BE2C (cell line): Measurements from ENCODE around the gene CMTM7.
A peak's percentile ranks its signal among the peaks of the same experiment; 100 is the strongest.

Experiments used
- DNase-seq: peaks from one replicate; pipeline ENCODE4 v3.0.0-alpha.2; 2020
- H3K27me3 ChIP-seq: fragments of 250-450 bp; sonication (Bioruptor Pico); 2 replicates; pipeline ENCODE4 v1.5.1; 2020; ENCODE audit warnings: mild to moderate bottlenecking
- H3K36me3 ChIP-seq: fragments of 250-450 bp; sonication (Bioruptor Pico); 2 replicates; pipeline ENCODE4 v1.5.1; 2020; ENCODE audit warnings: mild to moderate bottlenecking
- H3K4me1 ChIP-seq: fragments of 250-450 bp; sonication (Bioruptor Pico); 2 replicates; pipeline ENCODE4 v1.5.1; 2020
- H3K4me3 ChIP-seq: 2 replicates; pipeline ENCODE4 v1.5.1; 2011; ENCODE audit warnings: low read depth, low read length
- H3K9me3 ChIP-seq: fragments of 250-450 bp; sonication (Bioruptor Pico); 2 replicates; pipeline ENCODE4 v1.5.1; 2020
- CTCF ChIP-seq: IDR thresholded peaks from 2 replicates; pipeline ENCODE4 v1.5.1; 2012; ENCODE audit warnings: mild to moderate bottlenecking, low read depth, low read length

The CMTM7 gene

DNA sequence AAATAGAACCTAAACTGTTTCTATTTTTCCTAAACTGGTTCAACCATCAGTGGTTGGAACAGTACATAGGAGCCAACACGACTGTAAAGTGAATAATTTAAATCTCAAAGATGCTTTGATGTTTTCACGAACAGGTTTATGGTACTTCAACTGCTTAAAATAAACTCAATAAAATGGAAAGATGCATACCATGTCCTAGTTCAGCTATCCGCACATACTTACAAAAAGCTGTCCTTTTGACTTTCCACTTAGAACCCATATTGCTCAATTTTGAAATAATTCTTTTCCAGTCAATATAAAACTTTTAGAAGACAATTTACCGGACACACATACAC, 110.1 kb downstream of the CMTM7 start:
- Histone ChIP-seq H3K4me3 (peak overlapping the region; percentile 67), H3K4me1 (no peaks in the 10 kb centered on the region), H3K9me3 (no peaks in the 10 kb centered on the region), H3K36me3 (no peaks in the 10 kb centered on the region), H3K27me3 (no peaks in the 10 kb centered on the region)
- TF ChIP-seq CTCF, result no peak
- DNase-seq, result no peak

DNA sequence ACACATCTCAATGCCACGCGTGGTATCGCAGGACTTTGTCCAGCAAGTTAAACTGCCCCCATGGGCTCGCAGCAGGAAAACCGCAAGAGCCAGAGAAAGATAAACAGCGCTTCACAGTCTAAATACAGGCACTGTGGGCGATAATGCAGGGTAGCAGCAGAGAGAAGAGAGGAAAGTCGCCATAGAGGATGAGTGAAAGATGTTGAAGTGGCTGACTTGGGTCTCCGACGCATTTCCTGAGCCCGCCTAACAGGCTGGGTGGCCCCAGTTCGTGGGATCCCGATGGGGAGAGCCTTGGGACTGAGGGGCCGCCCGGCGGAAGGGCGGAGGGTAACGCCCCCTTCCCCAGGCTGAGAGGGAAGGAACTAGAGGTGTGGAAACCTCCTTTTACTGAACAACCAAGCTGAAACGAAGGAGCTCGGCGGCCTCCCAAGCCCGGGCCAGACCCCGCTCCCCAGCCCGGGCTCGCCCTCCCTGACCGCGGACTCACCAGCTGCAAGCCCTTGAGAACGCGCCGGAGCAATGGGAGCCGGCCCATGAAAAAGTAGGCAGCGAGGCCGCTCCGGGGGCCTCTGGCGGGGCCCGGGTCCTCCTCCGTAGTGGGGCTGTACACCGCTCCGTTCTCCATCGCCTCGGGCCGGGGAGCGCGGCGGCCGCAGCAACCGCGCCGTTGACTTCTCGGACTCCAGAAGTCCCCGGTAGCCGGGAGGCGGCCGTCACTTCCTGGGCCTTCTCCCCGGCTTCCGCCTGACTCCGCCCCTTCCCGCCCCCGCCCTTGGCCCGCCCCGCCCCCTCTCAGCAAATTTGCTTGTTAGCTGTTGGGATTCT, 110.7 kb downstream of the CMTM7 start, which contains the start of gene CMTM6:
TSS of gene CMTM6 (minus strand) at position 735 of the 828 bp plus-strand sequence. CDS start at position 628, 107 bp downstream.
- Histone ChIP-seq H3K4me3 (peak within 1 kb of the TSS; percentile 67), H3K36me3 (no peaks in the 10 kb centered on the region), H3K9me3 (no peaks in the 10 kb centered on the region), H3K4me1 (no peaks in the 10 kb centered on the region), H3K27me3 (no peaks in the 10 kb centered on the region)
- no peak for TF ChIP-seq CTCF
- peak; percentile 75 for DNase-seq

DNA sequence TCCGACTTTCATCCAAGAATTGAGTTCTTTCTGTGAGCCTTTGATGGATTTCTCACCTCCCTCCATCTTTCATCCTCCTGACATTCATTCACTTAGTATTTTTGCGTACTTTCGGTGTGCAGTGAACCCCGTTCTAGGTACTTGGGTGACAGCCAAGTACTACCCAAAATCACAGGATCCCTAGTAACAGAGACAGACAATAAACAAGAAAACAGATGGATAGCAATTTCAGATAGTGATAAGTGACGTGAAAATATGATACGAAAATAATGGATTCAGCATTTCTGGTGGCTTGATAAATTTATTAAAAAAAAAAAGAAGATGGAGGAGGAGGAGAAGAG, 111.3 kb downstream of the CMTM7 start:
- no peaks in the 10 kb centered on the region for H3K4me1 ChIP-seq
- H3K4me3 ChIP-seq, result peak overlapping the region; percentile 67
- H3K36me3 ChIP-seq, result no peaks in the 10 kb centered on the region
- H3K9me3 ChIP-seq, result no peaks in the 10 kb centered on the region
- no peaks in the 10 kb centered on the region for H3K27me3 ChIP-seq
- DNase-seq, result no peak
- TF ChIP-seq CTCF, result no peak
